Endothelial cell of umbilical vein (primary cell): ENCODE results near the gene OPTC.

Source experiments
- EZH2 ChIP-seq: IDR thresholded peaks from 2 replicates; pipeline ENCODE4 v1.6.1; 2012; ENCODE audit warnings: borderline replicate concordance, low read depth, mild to moderate bottlenecking, moderate library complexity, low read length, inconsistent platforms; ENCODE audit not compliant: severe bottlenecking
- FOS ChIP-seq: IDR thresholded peaks from 2 replicates; pipeline ENCODE4 v1.6.1; 2011; ENCODE audit warnings: mild to moderate bottlenecking, low read length, moderate library complexity, borderline replicate concordance; ENCODE audit not compliant: insufficient read depth
- GATA2 ChIP-seq: IDR thresholded peaks from 2 replicates; pipeline ENCODE4 v1.7.0; 2011; ENCODE audit warnings: low read depth, mild to moderate bottlenecking, moderate library complexity, mixed read lengths, low read length; ENCODE audit not compliant: insufficient read length, insufficient read depth
- POLR2A ChIP-seq: IDR thresholded peaks from 2 replicates; pipeline ENCODE4 v1.6.1; 2012; ENCODE audit warnings: low read depth, mild to moderate bottlenecking, control low read depth, low read length
- POLR2AphosphoS5 ChIP-seq: IDR thresholded peaks from 2 replicates; pipeline ENCODE4 v1.6.1; 2012; ENCODE audit warnings: low read depth, mild to moderate bottlenecking, control low read depth, low read length, moderate library complexity; ENCODE audit not compliant: insufficient read depth
- TF ChIP-seq, protein P1 (sequence below), 2 donors: IDR thresholded peaks; 1 replicate in 1 of 2; 2 replicates in 1 of 2; pipeline ENCODE4 v1.5.1; 2011; ENCODE audit warnings: low read length in 2 of 2, mild to moderate bottlenecking in 2 of 2, moderate library complexity in 2 of 2, control low read depth in 1 of 2, inconsistent platforms in 1 of 2, low read depth in 1 of 2; ENCODE audit not compliant: insufficient read depth in 1 of 2; ENCODE audit errors: extremely low read depth in 1 of 2
- TF ChIP-seq, protein P2 (sequence below): IDR thresholded peaks from 2 replicates; pipeline ENCODE4 v1.6.1; 2011; ENCODE audit not compliant: insufficient read depth, insufficient read length

DNA sequence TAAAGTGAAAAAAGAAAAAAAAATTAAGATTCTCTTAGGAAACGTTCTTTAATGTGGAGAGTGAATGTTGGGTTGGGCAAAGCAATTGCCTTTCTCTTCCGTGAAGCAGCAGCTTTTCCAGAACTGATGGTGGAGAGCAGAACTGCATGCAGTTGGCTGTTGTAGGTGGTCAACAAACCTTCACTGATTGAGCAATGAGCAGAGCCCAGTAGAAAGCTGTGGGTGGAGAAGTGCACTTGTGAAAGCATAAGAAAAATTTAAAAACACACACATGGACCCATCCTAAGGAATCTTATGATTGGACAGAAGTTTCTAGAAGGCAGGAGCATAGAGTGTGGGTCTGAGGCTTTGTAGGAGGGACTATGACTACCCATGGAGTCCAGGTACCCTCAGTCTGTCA lies 13.9 kb upstream of the OPTC start:
- TF ChIP-seq EZH2: no peak
- no peak for TF ChIP-seq POLR2A
- TF ChIP-seq POLR2AphosphoS5: no peak
- TF ChIP-seq, protein P1, sequence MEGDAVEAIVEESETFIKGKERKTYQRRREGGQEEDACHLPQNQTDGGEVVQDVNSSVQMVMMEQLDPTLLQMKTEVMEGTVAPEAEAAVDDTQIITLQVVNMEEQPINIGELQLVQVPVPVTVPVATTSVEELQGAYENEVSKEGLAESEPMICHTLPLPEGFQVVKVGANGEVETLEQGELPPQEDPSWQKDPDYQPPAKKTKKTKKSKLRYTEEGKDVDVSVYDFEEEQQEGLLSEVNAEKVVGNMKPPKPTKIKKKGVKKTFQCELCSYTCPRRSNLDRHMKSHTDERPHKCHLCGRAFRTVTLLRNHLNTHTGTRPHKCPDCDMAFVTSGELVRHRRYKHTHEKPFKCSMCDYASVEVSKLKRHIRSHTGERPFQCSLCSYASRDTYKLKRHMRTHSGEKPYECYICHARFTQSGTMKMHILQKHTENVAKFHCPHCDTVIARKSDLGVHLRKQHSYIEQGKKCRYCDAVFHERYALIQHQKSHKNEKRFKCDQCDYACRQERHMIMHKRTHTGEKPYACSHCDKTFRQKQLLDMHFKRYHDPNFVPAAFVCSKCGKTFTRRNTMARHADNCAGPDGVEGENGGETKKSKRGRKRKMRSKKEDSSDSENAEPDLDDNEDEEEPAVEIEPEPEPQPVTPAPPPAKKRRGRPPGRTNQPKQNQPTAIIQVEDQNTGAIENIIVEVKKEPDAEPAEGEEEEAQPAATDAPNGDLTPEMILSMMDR (IDR thresholded peaks at IDR 0.05; ENCODE audit: extremely low read depth in 1 of 2, insufficient read depth in 1 of 2, low read depth in 1 of 2, low read length in 2 of 2): no peak
- TF ChIP-seq, protein P2, sequence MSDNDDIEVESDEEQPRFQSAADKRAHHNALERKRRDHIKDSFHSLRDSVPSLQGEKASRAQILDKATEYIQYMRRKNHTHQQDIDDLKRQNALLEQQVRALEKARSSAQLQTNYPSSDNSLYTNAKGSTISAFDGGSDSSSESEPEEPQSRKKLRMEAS: no peak
- TF ChIP-seq GATA2: no peak
- no peak for TF ChIP-seq FOS
